Stimulated activated CD4-positive, alpha-beta T cell treated with anti-CD3 and anti-CD28 coated beads, Interleukin-12 subunit alpha, Interleukin-12 subunit beta, amount 100 ng/mL, for 24 hours (primary cell): ENCODE results near the gene DISP3.
"Not testable (repeated sequence)": the region's sequence is repeated elsewhere in the genome, so short reads cannot be mapped to it uniquely, and the experiment has no call there.

ENCODE experiments used
- DNase-seq, 2 experiments: peaks; one replicate each; pipeline ENCODE4 v3.0.0-alpha.2; 2020; ENCODE audit warnings: low read depth in 2 of 2

DISP3 gene

GRCh38 chr1:11575553-11575952 lies 96.6 kb downstream of the DISP3 start:
- no peak for DNase-seq

DNA sequence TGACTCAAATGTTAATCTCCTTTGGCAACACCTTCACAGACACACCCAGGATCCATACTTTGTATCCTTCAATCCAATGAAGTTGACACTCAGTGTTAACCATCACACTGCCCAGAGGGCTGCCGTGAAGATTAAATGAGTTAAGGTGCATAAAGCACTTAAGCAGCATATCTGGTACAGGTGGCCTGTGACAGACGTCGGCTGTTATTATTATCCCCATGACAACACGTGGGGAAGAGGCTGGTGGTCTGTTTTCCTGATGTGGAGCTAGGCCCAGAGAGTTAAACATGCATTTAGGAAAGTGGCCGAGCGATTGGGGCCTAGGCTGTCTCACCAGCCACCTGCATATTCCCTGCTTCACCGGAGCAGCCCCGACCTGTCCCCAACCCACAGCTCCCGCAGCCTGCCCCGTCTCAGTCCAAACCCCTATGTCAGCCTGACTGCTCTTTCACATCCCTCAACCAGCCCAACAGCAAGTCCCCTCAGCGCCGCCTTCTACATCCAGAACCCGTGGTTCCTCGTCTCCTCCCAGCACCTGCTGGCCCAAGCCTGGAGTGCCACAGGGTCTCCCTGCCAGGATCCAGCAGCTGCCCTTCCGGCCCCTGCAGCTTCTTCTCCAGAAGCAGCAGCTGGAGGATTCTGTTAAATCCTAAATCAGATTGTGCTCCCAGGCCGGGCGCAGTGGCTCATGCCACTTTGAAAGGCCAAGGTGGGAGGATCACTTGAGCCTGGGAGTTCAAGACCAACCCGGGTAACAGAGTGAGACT lies 97.3 kb downstream of the DISP3 start:
- DNase-seq, result no peak

DNA sequence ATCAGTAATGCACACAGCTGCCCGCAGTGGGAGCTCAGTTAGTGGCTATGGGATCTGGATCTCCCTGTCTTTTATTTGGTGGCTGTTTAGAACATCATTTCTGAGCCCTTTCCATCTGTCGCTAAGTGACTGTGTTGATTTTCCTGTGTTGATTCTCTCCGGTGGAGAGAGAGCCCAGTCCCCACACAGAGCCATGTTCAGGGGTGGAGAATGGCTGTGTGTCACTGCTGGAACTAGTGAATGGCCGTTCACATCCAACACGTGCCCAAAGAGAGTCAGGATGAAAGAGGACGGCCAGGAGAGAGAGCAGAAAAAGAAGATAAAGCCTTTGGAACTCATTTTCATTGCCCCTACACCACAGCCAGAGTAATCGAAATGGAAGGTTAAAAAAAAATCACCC lies 99.0 kb downstream of the DISP3 start:
- DNase-seq, result no peak

DNA sequence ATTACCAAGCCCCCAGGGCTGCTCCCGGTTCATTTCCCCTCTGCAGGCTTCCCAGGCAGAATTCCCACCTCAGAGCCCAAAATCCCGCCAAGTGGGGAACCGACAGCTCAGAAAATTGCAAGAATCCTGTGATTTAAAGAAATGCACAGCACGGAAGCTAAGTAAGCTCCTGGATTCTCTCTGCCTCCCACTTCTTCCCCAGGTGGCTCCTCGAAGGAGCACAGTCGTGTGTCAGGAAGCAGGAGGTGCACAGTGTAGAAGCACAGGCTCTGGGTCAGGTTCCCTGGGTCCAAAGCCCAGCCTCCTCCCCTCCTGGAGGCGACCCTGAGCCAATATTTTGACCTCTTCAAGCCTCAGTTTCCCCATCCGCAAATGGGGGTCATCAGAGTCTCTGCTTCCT lies 100.6 kb downstream of the DISP3 start:
- no peak for DNase-seq

- not testable (repeated sequence) for DNase-seq
Observed at GRCh38 chr1:11580049-11580448, 101.1 kb downstream of the DISP3 start.

DNA sequence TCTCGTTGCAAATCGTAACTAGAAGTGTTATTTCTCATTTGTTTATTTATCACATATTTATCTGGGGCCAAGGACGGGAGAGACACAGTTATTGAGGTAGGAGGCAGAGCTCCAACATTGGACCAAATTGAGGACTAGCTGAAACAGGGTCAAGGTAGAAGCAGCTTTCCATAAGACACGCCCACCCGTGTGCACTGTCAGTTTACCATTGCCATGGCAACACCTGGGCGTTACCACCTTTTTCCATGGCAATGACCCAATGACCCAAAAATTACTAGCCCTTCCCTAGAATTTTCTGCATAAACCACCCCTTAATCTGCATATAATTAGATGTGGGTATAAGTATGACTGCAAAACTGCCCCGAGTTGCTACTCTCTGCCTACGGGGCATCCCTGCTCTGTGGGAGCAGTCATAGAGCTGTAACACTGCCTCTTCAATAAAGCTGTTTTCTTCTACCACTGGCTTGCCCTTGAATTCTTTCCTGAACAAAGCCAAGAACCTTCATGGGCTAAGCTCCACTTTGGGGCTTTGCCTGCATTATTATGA lies 102.6 kb downstream of the DISP3 start:
- no peak for DNase-seq

DNA sequence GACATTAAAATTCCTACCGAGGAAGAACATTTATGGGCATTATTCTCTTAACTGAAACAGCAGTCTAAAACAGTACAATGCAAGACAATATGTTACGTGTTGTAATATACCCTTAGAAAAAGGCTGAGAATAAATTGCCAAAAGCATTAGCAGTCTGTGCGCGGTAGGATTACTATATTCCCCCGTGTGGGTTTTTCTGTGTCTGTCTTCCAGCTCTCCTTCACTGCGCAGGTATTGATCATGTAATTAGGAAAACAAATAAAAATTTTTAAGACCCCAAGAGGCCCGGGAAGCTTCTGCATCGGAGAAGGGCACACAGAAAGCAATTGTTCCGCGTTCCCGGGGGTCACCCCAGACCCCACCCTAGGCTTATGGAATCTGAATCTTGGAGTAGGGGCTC lies 106.4 kb downstream of the DISP3 start:
- no peak for DNase-seq
